Pancreas (tissue), 10 donors: ENCODE measurements around the gene CCM2. TPM values are rescaled to one million over a fixed set of nuclear protein-coding genes. Genes with fewer than 3 reads are reported as not detected.

Experiments used
- ATAC-seq, 4 donors: fragments of 200-7000 bp; cut with Tn5 transposase; one replicate each; pipeline versions ENCODE4 v1.8.0 to v1.9.1; 2020; ENCODE audit warnings: mild to moderate bottlenecking in 4 of 4, moderate library complexity in 4 of 4
- DNase-seq, 6 donors: peaks; one replicate each; pipeline ENCODE4 v3.0.0-alpha.2; 2020
- FAIRE-seq: peaks from 2 replicates; lab custom pipeline; 2012; peaks lifted over from hg19 to GRCh38; lab: Jason Lieb, UNC
- H3K27ac ChIP-seq, 4 donors: fragments of 200-600 bp; sonication (generic); 1 replicate in 3 of 4; 2 replicates in 1 of 4; pipeline versions ENCODE4 v1.5.0 to v1.8.0; 2020
- H3K27me3 ChIP-seq, 4 donors: fragments of 200-600 bp; one replicate each; pipeline ENCODE4 v1.8.0; 2021
- H3K36me3 ChIP-seq, 3 donors: fragments of 200-600 bp; sonication (generic) in 1 of 3; one replicate each; pipeline versions ENCODE4 v1.5.0 to v1.8.0; 2020 to 2021
- H3K4me1 ChIP-seq, 3 donors: fragments of 200-600 bp; one replicate each; pipeline ENCODE4 v1.8.0; 2021
- H3K4me3 ChIP-seq, 4 donors: fragments of 200-600 bp; sonication (generic) in 2 of 4; one replicate each; pipeline versions ENCODE4 v1.5.0 to v1.8.0; 2020 to 2021
- H3K9me3 ChIP-seq, 4 donors: fragments of 200-600 bp; one replicate each; pipeline ENCODE4 v1.8.0; 2021
- CTCF ChIP-seq, 4 donors: fragments of 200-600 bp; sonication (generic) in 3 of 4; IDR thresholded peaks; one replicate each; pipeline versions ENCODE4 v1.5.0 to v1.8.0; 2021; ENCODE audit warnings: antibody characterized with exemption in 4 of 4
- WGBS, 2 donors: extraction: QIAGEN DNeasy Blood & Tissue Kit; methylation state at CpG; one replicate each; pipeline ENCODE4 v1.1.7; 2013; 5-methylcytosine and 5-hydroxymethylcytosine counted together
- intact Hi-C, 3 donors: fragments of 100-400 bp; cut with DNase I; formaldehyde crosslinking; loops; one replicate each; pipeline versions ENCODE4 v1.11.1 to v1.14.2; 2022
- polyA plus RNA-seq, 2 donors: library from polyadenylated mRNA; stranded (reverse); fragments of 200-250 nt; gene quantifications; one replicate each; pipeline ENCODE4 v1.2.3, GENCODE V29; 2013
- total RNA-seq, 6 donors: library from RNA; stranded (reverse); fragmentation: NEBNext Ultra II Directional in 4 of 6; extraction: Animal tissue kit (Norgen Biotek cat#: 25700) in 4 of 6; gene quantifications; one replicate each; pipeline versions ENCODE4 v1.2.1 to v1.2.4, GENCODE V29; 2021 to 2023
- donor health status: healthy with polysubstance abuse.
- donor health status: DM: no; HTN: no; CAD: no; lungs with moderate emphysema.
- donor health status: DM: no; HTN: no; CAD: no.
- donor health status: control.
- donor health status: control.
- donor health status: Bipolar disorder and iron deficiency.
- donor health status: DM: yes; HTN: yes; CAD: no.
- donor health status: DM: no; HTN: no; CAD: no.
- donor health status: DM: no; HTN: no; CAD: no.
- donor health status: DM: yes; HTN: yes; CAD: no.

The CCM2 gene
- total and polyA plus RNA-seq, 8 donors: 13.4 to 33.7 (median 16.5) TPM

GRCh38 chr7:44969049-44969700 lies 30.8 kb upstream of the CCM2 start:
- Histone ChIP-seq H3K27me3 (no peaks in the 10 kb centered on the region), H3K9me3 (no peaks in the 10 kb centered on the region), H3K36me3 (no peaks in the 10 kb centered on the region), H3K4me1 (no peaks in the 10 kb centered on the region), H3K4me3 (no peak overlapping the region), H3K27ac (no peak overlapping the region)
- intact Hi-C loops: loop anchor here in 1 of 3 donors (2.0 kb wide), 1 partner anchor 166 kb away; no protein-coding TSS in a partner anchor
- 86 to 95% methylated on average over 11 of the region's 11 CpGs for WGBS, 2 donors
- ATAC-seq (no peak), DNase-seq (peak in 1 of 6 donors; percentile 29), FAIRE-seq (no peak)
- TF ChIP-seq CTCF (IDR thresholded peaks at IDR 0.05): no peak

- Histone ChIP-seq H3K4me1 (no peaks in the 10 kb centered on the region), H3K4me3 (no peak overlapping the region), H3K27me3 (no peaks in the 10 kb centered on the region), H3K9me3 (no peaks in the 10 kb centered on the region), H3K36me3 (no peaks in the 10 kb centered on the region), H3K27ac (no peak overlapping the region)
- no peak for TF ChIP-seq CTCF (IDR thresholded peaks at IDR 0.05)
- WGBS, 2 donors: 75% methylated on average over 21 of the region's 21 CpGs
- DNase-seq: peak in 1 of 6 donors; percentile 48
- no peak for FAIRE-seq
- intact Hi-C loops: loop anchor here in 2 of 3 donors (2.0 to 10.0 kb wide), 2 partner anchors 165 kb away; no protein-coding TSS in a partner anchor
- no peak for ATAC-seq
Observed at GRCh38 chr7:44969701-44970522, 30.1 kb upstream of the CCM2 start.

GRCh38 chr7:44970523-44971051 lies 29.4 kb upstream of the CCM2 start:
- Histone ChIP-seq H3K27me3 (no peaks in the 10 kb centered on the region), H3K36me3 (no peaks in the 10 kb centered on the region), H3K4me3 (no peak overlapping the region), H3K9me3 (no peaks in the 10 kb centered on the region), H3K27ac (no peak overlapping the region), H3K4me1 (no peaks in the 10 kb centered on the region)
- TF ChIP-seq CTCF (IDR thresholded peaks at IDR 0.05): no peak
- WGBS, 2 donors: 75 to 90% methylated on average over 18 of the region's 18 CpGs
- intact Hi-C loops: loop anchor here in 1 of 3 donors (10.0 kb wide), 1 partner anchor 164 kb away; no protein-coding TSS in a partner anchor
- no peak for FAIRE-seq
- peak in 1 of 6 donors; percentile 54 for DNase-seq
- no peak for ATAC-seq

GRCh38 chr7:44971188-44971901 lies 28.7 kb upstream of the CCM2 start:
- no peak for FAIRE-seq

More at GRCh38 chr7:44971188-44971901, 28.7 kb upstream of the CCM2 start:
- no peaks in the 10 kb centered on the region for H3K9me3 ChIP-seq
- no peaks in the 10 kb centered on the region for H3K36me3 ChIP-seq
- no peak for ATAC-seq
- TF ChIP-seq CTCF (IDR thresholded peaks at IDR 0.05): no peak
- H3K27me3 ChIP-seq: no peaks in the 10 kb centered on the region
- no peaks in the 10 kb centered on the region for H3K4me1 ChIP-seq
- WGBS, 2 donors: 81 to 88% methylated on average over 10 of the region's 10 CpGs
- H3K27ac ChIP-seq: no peak overlapping the region
- DNase-seq: peak in 1 of 6 donors; percentile 42
- intact Hi-C loops: loop anchor here in 1 of 3 donors (10.0 kb wide), 1 partner anchor 163 kb away; no protein-coding TSS in a partner anchor
- no peak overlapping the region for H3K4me3 ChIP-seq
